Fibroblast of lung (primary cell): ENCODE data around the gene MUC16.

ENCODE experiments used
- EZH2 ChIP-seq: IDR thresholded peaks from 2 replicates; pipeline ENCODE4 v1.5.1; 2012; ENCODE audit warnings: low read length, control low read depth, mild to moderate bottlenecking; ENCODE audit errors: missing control alignments
- TF ChIP-seq, protein P1 (sequence below), 2 donors: IDR thresholded peaks in 1 of 2; conservative IDR thresholded peaks in 1 of 2; 1 replicate in 1 of 2; 2 replicates in 1 of 2; pipeline ENCODE4 v1.5.1; 2011 to 2012; ENCODE audit warnings: low read length in 2 of 2, control low read depth in 1 of 2, inconsistent platforms in 1 of 2, low read depth in 1 of 2, mild to moderate bottlenecking in 1 of 2

DNA sequence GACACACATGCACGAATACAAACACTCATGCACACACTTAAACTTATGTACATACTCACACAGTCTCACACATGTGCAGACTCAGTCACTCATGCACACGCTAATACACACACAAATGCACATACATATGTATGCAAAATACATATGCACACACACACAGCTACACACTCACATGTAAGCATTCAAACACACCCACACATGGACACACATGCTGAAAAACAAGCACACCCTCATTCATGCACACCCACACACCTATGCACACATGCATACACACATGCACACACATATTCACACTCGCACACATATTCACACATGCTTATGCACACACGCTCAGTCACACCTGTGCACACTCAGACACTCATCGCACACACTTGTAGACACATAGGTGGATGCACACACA lies 9.3 kb downstream of the MUC16 start:
- TF ChIP-seq, protein P1, sequence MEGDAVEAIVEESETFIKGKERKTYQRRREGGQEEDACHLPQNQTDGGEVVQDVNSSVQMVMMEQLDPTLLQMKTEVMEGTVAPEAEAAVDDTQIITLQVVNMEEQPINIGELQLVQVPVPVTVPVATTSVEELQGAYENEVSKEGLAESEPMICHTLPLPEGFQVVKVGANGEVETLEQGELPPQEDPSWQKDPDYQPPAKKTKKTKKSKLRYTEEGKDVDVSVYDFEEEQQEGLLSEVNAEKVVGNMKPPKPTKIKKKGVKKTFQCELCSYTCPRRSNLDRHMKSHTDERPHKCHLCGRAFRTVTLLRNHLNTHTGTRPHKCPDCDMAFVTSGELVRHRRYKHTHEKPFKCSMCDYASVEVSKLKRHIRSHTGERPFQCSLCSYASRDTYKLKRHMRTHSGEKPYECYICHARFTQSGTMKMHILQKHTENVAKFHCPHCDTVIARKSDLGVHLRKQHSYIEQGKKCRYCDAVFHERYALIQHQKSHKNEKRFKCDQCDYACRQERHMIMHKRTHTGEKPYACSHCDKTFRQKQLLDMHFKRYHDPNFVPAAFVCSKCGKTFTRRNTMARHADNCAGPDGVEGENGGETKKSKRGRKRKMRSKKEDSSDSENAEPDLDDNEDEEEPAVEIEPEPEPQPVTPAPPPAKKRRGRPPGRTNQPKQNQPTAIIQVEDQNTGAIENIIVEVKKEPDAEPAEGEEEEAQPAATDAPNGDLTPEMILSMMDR (conservative IDR thresholded peaks at IDR 0.05 in 1 of 2, IDR thresholded peaks at IDR 0.05 in 1 of 2; ENCODE audit: low read depth in 1 of 2, low read length in 2 of 2): no peak
- TF ChIP-seq EZH2: no peak
